ENCODE results near the gene NDUFA12.

DNA sequence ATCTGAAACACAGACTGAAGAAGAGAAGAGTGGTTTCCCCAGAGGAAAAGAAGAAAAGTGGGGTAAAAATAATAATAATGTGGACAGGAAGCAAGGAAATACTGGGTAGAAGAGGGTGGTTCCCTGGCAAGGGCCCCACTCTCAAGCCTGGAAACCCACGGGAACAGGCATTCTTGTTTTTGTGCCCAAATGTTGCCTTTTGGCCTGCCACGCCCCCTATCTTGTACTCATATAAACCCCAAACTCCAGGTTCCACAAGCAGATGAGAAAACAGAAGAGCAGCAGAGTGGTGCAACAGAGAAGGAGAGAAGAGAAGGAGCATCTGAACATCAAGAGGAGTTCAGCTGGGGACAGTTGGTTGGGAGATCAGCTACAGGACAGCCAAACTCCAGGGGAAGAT lies 51.2 kb downstream of the NDUFA12 start:
- TF ChIP-seq, protein P1, sequence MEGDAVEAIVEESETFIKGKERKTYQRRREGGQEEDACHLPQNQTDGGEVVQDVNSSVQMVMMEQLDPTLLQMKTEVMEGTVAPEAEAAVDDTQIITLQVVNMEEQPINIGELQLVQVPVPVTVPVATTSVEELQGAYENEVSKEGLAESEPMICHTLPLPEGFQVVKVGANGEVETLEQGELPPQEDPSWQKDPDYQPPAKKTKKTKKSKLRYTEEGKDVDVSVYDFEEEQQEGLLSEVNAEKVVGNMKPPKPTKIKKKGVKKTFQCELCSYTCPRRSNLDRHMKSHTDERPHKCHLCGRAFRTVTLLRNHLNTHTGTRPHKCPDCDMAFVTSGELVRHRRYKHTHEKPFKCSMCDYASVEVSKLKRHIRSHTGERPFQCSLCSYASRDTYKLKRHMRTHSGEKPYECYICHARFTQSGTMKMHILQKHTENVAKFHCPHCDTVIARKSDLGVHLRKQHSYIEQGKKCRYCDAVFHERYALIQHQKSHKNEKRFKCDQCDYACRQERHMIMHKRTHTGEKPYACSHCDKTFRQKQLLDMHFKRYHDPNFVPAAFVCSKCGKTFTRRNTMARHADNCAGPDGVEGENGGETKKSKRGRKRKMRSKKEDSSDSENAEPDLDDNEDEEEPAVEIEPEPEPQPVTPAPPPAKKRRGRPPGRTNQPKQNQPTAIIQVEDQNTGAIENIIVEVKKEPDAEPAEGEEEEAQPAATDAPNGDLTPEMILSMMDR (IDR thresholded peaks at IDR 0.05; ENCODE audit: low read length): no peak
- TF ChIP-seq EZH2 (optimal IDR thresholded peaks at IDR 0.05; ENCODE audit: low read depth, low read length) (no peak), EZH2phosphoT487 (IDR thresholded peaks at IDR 0.05; ENCODE audit: low read length) (no peak)

Measured in MM.1S (cell line).